GM03348 (cell line): ENCODE results near the gene WASHC4.
"Not testable (repeated sequence)": the region's sequence is repeated elsewhere in the genome, so short reads cannot be mapped to it uniquely, and the experiment has no call there.

Source experiments
- DNase-seq: peaks from one replicate; pipeline ENCODE4 v3.0.0; 2012; ENCODE audit warnings: low spot score

WASHC4 gene

DNA sequence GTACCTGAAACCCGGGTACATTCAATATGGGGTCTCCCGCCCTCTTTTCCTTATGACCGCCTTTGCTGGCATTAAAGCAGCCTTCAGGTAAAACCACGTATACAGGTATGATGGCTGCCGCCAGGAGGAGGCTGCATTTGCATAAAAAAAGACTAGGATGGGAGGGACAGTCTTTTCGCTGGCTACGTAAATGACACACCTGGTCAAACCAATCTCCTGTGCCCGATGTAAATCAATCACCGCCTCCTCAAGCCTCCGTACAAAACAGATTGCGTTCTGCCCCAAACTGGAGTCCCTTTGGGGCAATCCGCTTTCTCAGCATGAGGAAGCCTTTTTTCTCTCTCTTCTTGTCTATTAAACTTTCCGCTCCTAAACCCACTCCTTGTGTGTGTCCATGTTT lies 15.2 kb upstream of the WASHC4 start:
- no peak for DNase-seq

- not testable (repeated sequence) for DNase-seq
These were observed 12.2 kb upstream of the WASHC4 start for GRCh38 chr12:105095338-105095737.

DNA sequence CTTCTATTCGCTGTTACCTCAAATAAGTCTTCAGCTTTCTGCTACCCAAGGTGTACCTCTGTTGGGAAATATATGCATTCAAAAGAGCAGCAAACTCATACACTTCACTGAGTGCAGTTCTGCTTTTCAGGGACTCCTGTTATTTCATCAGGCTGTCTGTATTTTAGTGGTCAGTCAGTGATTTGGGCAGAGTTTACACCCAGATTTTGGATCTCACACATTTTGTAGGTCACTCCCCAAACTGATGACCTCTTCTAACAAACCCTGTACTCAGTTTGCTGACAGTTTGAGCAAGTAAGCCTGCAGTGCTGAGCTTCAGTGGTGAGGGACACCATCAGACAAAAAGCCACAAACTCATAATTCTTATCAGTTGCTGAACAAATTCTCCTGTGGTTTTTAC lies 8.2 kb upstream of the WASHC4 start:
- no peak for DNase-seq

GRCh38 chr12:105100207-105100985 lies 7.1 kb upstream of the WASHC4 start:
- DNase-seq, result peak; percentile 16

GRCh38 chr12:105100998-105101397 lies 6.5 kb upstream of the WASHC4 start:
- DNase-seq, result peak; percentile 37

DNA sequence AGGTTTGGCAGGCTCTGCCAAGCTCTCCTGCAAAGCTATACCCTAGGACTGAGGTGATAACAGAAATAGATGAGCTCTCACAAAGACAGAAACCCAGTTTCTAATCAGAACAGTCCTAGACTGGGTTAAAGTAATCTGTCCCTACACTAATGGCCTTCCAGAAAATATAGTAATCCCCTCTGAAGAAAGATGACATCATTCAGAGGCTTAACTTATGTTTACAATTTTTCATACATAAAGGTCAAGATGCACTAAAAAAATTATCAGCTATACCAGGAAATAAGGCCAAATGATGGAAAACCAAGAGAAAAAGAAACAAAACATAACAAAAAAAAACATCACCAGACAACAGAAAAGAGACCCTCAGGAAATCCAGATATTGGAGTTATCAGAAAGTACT lies 4.9 kb upstream of the WASHC4 start:
- DNase-seq, result no peak

- no peak for DNase-seq
These were observed 2.8 kb upstream of the WASHC4 start for GRCh38 chr12:105104762-105105161.

GRCh38 chr12:105106621-105107020 lies 910 bp upstream of the WASHC4 start:
- DNase-seq, result no peak

- DNase-seq, result no peak
These were observed 399 bp upstream of the WASHC4 start for GRCh38 chr12:105107171-105107493.

DNA sequence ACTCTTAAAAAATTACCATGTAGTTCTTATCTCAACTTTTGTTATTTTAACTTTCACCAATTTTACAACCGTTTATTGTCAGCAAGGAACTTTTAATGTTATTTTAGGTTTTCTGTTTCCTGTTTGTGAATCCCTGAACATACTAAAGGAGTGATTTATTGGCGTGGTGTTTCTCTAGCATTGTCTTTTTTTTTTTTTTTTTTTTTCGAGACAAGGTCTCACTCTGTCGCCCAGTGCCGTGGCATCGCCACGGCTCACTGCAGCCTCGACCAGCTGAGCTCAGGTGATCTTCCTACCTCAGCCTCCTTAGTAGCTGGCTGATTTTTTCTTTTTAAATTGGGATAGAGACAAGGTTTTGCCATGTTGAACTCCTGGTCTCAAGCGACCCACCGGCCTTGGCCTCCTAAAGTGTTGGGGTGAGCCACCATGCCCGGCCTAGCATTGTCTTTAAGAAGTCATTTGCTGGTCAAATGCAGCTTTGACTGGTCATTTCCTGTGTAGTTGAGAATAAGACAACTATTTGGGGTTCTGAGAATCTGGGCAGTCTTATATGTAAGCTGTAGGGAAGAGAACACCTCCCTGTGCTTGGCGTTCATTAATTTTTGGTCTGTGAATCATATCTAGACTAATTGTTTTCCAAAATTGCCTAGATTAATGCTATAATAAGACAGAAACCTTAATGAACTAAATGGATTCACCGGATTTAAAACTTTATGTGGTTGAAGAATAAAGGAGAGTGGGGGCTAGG lies 2.1 kb downstream of the WASHC4 start:
- DNase-seq, result no peak

DNA sequence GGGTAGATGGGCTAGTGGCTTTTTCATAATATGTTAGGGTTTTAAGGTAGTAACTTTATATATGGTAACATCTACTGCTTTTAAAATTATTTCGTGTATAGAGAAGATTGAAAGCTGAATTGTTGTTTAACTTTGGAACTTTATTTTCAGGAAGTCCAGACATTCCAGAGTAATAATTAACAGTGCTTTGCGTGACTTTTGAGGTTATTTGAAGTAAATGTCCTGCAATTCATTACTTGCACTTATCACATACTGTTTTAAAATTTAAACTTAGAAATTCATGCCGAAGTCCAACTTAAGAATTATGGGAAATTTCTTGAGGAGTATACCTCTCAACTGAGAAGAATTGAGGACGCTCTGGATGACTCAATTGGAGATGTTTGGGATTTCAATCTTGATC lies 3.3 kb downstream of the WASHC4 start:
- no peak for DNase-seq

- no peak for DNase-seq
These were observed 5.6 kb downstream of the WASHC4 start for GRCh38 chr12:105113094-105113493.

DNA sequence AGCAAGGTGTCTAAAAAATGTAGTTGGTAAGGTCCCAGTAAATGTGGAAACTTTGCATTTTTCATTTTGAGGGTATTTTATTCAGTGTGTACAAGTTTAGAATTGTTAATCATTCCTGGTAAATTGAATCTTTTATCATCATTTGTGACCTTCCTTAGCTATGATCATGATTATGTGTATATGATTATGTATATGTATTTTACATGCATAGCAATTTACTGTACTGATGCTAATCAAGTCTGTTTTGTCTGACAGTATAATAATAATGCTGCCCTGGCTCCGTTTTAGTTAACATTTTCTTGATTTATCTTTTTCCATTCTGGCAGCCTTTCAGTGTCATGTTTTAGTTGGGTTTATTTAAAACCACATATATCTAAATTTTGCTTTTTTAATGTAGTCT lies 9.4 kb downstream of the WASHC4 start:
- no peak for DNase-seq

GRCh38 chr12:105120551-105120950 lies 13.0 kb downstream of the WASHC4 start:
- DNase-seq, result no peak

- DNase-seq, result no peak
These were observed 30.7 kb downstream of the WASHC4 start for GRCh38 chr12:105138248-105138647.

DNA sequence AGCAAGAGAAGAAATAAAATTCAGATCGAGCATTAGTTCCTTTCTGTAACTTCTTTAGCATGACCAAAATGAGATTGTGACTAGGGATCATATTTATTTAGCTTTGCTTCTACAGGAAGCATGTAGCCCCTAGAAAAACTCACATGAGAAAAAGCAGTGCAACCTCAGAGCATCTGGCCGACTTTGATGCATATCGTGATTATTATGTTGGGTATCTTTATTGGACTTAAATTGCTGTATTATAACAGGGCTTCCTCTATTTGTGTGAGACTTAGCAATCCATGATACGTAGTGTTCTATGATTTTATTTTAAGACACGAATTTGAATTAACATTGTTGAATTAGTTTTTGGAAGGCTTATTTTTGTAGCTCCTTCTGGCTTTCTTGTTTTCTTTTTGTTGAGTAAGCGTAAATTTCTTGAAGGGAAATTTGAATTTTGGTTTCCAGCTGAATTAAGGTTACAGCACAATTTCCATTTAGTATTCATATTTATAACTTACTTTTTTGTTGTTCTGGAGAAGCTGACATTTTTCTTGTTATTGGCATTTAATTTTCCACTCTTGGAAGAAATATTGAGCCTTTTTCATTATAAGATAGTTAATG lies 33.9 kb downstream of the WASHC4 start:
- no peak for DNase-seq

GRCh38 chr12:105142259-105142658 lies 34.7 kb downstream of the WASHC4 start:
- no peak for DNase-seq

DNA sequence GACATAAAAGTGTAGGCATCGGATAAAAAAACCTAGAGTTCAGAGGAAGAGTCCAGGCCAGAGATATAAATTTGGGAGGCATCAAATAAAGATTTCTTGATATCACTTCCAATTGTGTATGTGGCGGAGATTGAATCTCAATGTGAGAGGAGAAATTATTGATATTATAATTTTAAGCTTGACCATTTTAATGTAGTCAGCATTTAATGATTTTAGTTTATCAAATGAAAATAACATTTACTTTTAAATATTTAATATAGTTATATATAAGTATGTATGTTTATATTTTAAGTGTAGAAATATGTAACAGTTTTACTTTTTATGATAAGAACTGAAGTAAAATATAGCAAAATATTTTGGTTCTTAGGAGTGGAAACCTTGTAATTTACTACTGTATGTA lies 48.7 kb downstream of the WASHC4 start:
- no peak for DNase-seq

DNA sequence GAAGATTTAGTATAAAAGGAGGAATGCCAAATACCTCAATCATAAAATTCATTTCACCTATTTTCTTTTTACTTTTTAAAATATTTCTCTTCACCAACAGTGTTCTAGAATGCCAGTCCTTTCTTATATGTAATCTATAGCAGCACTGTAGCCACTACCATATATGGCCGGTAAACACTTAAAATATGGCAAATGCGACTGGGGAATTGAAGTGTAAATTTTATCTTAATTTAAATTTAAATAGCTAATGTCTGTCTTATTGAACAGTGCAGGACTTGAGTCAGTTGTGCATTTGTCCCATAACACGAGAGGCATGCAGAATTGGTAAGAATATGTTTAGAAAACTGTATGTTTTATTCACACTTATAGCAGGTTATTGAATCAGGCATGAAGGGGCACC lies 50.1 kb downstream of the WASHC4 start:
- DNase-seq, result no peak

DNA sequence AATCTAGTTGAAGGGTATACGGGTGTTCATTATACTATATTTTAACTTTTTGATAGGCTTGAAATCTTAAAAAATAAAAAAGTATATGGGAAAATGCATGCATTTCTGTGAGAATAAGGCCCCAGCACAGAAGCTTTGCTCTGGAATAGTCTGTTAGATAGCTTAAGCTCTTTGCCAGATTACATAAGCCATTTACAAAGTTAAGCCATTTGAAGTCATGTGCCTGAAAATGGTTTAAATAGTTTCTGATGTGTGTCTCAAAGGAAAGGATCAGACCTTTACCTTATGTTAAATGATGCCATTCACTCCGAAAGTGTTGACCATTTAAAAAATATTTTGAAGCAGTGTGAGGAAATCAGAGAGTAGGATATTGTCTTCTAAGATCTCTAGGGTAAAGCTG lies 51.3 kb downstream of the WASHC4 start:
- DNase-seq, result no peak

- no peak for DNase-seq
These were observed 54.6 kb downstream of the WASHC4 start for GRCh38 chr12:105162174-105162573.

DNA sequence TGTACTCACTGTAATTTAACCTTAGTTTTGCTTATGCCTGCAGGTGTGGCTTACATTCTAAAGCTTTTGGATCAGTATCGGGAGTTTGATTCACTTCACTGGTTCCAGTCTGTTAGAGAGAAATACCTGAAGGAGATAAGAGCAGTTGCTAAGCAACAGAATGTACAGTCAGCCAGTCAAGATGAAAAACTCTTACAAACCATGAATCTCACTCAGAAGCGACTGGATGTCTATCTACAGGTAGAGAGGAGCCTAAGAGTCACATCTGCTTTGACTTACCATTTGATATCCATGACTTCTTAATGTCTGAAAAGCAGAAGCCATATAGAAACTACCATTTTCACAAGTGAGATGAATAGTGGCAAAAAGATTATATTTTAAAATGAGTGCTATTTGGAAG lies 56.5 kb downstream of the WASHC4 start:
- no peak for DNase-seq

GRCh38 chr12:105166736-105167135 lies 59.2 kb downstream of the WASHC4 start:
- DNase-seq, result peak; percentile 33
